NCI-H1436 (cell line): ENCODE results near the gene LUC7L3.
"Not testable (repeated sequence)": the region's sequence is repeated elsewhere in the genome, so short reads cannot be mapped to it uniquely, and the experiment has no call there.

Source experiments
- DNase-seq: peaks from one replicate; lab custom pipeline; 2025; lab: John Stamatoyannopoulos, UW

LUC7L3 gene

GRCh38 chr17:50708050-50709000, 11.1 kb upstream of the LUC7L3 start:
- DNase-seq: no peak

DNA sequence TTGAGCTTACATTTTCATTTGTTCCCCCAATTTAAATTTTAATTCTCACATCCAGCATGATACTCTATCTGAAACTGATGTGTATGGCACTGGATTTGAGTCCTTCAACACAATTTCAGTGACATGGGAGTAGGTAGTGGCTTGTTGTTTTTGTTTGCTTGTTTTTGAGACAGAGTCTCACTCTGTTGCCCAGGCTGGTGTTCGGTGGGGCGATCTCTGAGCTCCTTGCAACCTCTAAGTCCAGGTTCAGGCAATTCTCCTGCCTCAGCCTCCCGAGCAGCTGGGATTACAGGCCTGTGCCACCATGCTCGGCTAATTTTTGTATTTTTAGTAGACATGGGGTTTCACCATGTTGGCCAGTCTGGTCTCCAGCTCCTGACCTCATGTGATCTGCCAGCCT, 10.3 kb upstream of the LUC7L3 start:
- not testable (repeated sequence) for DNase-seq

DNA sequence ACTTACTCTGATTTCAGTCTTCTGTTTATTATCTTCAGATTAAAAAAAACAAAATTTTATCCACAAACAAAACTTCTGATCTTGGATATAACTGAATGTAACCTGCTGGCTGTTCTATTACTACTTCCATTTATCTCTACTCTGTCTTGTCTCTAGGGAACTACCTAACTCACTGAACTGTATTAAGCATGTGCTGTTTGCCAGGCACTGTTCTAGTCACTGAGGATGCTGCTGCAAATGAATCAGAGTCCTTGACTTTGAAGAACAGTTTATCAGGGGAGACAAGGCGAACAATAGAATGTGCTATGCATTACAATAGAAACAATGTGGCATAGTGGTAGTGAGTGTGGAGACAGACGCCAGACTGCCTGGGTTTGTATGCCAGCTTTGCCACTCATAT, 9.4 kb upstream of the LUC7L3 start:
- no peak for DNase-seq

- DNase-seq: no peak
These were observed 8.8 kb upstream of the LUC7L3 start for GRCh38 chr17:50710650-50711049.

GRCh38 chr17:50712641-50713040, 6.8 kb upstream of the LUC7L3 start:
- DNase-seq: no peak

- no peak for DNase-seq
These were observed 3.9 kb upstream of the LUC7L3 start for GRCh38 chr17:50715471-50715870.

DNA sequence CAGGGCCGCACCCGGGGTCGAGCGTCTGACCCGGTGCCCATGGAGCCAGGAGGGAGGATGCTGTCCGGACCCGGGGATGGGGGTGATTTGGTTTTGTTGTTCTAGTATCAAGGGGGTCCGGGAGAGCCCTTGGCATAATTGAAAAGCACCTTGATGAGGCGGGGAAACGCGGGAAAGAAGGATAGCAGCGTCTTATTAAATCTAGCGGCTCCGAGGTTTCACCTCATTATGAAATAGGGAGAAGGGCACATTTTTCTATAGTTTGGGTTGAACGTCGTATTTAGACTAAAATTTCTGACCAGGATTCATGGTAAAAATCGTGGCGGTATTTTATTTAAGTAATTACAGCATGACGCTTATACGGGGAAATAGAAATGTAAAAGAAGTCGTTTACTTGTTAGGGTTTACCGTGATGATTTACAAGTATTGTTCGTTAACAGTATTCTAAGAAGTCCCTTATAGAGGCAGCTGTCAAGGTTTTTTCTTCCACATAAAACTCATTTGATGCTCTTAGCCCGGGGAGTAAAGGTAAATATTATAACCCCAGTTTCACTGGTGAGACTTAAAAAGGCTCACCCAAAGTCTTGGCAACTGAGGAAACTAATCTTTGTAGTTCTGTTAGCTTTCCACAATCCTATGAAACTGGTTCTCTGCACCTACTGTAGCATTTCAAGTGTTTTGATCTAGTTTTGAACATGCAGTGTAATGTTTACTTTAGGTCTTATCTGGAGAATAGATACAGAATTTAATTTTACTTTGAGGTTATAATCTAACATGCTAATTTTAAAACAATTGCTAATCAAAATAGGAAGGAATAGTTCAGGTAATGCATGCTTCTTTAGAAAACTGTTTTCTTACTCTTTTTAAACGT, 756 bp downstream of the LUC7L3 start:
- DNase-seq: no peak

- DNase-seq: no peak
These were observed 2.0 kb downstream of the LUC7L3 start for GRCh38 chr17:50721194-50722010.

DNA sequence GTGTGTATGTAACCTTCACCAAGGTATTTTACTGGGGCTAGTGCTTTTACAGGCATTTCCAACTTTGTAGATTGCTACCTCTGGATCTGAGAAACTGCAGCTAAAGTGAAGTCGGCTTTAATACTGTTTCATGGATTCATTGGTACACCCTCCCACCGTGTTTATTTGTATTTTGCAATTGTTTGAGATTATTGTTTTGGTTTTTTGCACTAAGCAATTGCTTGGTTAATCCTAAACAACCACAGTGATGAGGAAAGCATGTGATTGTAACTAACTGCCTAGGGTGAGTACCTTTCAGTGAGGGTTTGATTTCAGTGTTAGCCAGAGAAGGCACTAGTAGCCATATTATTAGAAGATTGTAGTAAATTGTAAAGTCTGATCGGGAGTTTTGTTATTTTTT, 3.3 kb downstream of the LUC7L3 start:
- DNase-seq: no peak

- not testable (repeated sequence) for DNase-seq
These were observed 5.2 kb downstream of the LUC7L3 start for GRCh38 chr17:50724622-50725021.

DNA sequence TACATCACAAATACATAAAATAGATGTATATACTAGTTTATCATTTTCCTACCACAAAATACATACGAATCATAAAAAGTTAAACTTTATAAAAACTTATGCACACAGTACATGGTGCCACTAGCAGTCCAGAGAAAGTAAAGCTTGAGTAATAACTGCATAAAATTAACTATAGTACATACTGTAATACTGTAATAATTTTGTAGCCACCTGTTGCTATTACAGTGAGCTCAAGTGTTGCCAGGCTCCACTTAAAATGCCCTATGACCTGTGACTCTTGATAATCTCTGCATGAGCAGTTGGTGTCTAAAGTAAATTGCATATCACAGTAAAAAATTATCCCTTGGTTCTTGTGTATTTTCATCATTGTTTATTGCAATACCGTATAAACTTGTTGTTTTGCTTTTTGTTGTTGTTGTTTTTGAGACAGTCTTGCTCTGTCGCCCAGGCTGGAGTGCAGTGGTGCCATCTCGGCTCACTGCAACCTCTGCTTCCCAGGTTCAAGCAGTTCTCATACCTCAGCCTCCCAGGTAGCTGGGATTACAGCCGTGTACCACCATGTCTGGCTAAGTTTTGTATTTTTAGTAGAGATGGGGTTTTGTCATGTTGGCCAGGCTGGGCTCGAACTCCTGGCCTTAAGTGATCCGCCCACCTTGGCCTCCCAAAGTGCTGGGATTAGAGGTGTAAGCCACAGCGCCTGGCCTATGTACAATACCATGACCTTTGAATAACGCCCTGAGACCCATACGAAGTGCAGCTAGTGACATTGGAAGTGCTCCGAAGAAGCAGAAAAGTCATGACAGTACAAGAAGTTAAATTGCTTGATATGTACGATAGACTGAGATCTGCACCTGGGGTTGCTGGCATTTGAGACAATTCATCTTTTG, 6.6 kb downstream of the LUC7L3 start:
- no peak for DNase-seq

GRCh38 chr17:50728112-50728429, 8.7 kb downstream of the LUC7L3 start:
- no peak for DNase-seq

DNA sequence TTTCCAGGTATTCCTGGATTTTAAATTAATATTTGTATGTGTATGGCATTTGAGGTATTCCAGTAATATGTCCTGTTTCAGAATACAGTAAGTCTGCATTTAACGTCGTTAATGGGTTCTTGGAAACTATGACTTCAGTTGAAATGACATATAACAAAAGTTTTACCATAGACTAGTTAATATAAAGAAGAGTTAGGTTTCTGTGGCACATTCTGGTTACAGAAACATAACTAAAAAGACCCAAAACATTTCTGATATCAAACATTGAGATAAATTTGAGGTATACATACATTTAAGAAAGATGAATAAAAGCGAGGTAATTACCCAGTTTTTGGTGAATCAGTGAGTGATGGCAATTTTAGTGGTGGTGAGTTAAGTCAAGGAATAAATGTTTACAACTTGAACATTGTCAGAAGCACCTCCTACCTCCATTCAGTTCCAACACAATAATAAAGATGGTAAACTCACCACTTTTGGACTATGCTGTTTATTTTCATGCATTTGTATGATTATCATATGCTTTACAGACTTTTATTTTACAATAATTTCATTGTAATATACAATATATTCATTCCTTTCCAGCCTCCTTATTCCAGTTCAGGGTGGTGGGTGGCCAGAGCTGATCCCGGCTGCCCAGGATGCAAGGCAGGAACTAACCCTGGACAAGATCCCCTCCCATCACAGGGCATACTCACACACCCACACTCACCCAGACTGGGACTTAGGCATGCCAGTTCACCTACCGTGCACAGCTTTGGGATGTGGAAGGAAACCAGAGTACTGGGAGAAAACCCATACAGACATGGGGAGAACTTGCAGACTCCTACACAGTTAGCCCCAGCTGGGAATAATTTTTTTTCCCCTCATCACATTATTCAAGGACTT, 9.7 kb downstream of the LUC7L3 start:
- no peak for DNase-seq

DNA sequence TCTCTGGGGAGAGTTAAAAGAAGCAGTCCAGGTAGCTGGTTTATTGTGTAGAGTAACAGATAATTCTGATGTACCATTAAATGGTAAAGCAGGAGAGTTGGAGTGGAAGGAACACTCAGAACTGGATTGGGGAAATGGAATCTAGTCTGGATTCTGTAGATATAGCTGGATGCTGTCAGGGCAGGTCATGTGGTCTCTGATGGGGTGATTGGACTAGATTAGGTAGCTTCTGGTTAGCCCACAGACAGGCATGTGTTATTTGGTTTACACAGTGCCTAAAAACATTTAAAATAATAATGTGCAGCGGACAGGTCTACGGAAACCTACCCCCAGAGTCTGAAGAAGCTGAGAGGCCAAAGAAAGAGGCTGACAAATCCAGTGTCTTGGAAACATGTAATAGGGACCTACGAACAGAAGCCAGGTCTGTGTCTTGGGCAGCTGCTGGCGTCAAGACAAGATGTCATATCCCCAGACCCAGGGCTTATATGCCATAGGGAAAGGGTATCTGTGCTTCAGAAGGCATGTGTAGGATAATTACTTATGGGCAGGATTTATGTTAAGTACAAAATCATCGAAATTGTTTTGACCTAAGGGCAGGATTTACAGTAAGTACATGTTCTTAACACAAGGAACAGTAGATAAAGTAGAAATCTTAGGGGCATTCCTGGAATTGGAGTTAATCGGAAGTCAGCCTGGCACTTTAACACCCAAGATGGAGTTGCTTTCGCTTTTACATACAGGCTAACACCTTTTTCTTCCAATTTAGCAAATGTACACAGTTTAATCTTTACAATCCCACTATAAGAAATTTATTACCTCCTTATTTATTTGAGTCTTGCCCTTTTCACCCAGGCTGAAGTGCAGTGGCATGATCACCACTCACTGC, 12.4 kb downstream of the LUC7L3 start:
- no peak for DNase-seq

GRCh38 chr17:50735287-50735686, 15.9 kb downstream of the LUC7L3 start:
- no peak for DNase-seq

- DNase-seq: no peak
These were observed 17.8 kb downstream of the LUC7L3 start for GRCh38 chr17:50737118-50737698.

DNA sequence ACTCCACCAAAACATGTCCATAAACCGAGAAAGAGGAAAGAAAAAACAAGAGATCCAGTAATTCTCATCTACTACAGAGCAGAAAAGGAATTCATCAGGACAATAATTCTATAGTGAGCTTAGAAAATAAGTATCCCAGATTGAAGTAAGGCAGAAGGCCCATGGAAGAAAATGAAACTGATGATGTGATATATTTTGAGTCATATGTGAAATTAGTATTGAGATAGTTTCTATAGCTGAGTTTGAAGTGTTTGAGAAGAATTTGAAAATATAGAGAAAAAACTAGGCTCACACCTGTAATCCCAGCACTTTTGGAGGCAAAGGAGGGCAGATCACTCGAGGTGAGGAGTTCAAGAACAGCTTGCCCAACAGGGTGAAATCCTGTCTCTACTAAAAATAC, 19.7 kb downstream of the LUC7L3 start:
- no peak for DNase-seq

GRCh38 chr17:50745631-50746030, 26.2 kb downstream of the LUC7L3 start:
- DNase-seq: no peak

DNA sequence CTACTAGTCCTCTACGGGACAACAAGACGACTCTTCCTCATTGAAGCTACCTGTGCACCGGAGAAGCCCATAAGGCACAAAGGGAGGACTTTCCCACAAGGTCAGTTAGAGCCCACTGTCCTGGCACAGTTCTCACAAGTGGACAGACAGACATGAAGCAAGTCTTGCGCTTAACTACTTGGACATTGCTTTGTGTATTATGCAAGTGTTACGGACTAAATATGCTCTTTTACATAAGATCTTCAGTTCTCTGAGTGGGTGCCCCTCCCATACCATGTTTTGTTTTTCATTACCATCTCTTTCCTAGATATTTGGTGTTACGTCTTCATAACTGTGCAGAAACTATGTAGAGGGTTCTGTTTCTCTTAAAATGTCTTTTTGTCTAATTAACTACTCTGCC, 29.8 kb downstream of the LUC7L3 start:
- DNase-seq: no peak
